ENCODE measurements around the gene HAP1.

DNA sequence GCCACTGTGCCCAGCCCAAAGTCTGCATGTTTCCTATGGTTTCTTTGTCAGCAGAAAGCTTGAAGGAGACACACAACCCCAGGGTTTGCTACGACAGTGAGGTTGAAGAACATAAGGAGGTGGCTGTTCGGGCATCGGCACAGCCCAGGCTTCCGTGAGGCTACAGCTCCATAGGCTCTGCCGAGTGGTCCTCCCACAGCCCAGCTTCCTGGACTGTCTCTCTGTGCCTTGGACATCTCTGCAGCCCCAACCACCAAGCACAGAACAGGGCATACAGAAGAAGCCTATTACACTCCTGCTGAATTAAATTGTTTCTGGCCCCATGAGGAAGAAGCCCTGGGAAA, 3.2 kb upstream of the HAP1 start:
- TF ChIP-seq, protein P1, sequence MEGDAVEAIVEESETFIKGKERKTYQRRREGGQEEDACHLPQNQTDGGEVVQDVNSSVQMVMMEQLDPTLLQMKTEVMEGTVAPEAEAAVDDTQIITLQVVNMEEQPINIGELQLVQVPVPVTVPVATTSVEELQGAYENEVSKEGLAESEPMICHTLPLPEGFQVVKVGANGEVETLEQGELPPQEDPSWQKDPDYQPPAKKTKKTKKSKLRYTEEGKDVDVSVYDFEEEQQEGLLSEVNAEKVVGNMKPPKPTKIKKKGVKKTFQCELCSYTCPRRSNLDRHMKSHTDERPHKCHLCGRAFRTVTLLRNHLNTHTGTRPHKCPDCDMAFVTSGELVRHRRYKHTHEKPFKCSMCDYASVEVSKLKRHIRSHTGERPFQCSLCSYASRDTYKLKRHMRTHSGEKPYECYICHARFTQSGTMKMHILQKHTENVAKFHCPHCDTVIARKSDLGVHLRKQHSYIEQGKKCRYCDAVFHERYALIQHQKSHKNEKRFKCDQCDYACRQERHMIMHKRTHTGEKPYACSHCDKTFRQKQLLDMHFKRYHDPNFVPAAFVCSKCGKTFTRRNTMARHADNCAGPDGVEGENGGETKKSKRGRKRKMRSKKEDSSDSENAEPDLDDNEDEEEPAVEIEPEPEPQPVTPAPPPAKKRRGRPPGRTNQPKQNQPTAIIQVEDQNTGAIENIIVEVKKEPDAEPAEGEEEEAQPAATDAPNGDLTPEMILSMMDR (IDR thresholded peaks at IDR 0.05), result no peak
- no peak for TF ChIP-seq POLR2A (IDR thresholded peaks at IDR 0.05)

Measured in esophagus squamous epithelium (tissue), 4 donors.